Small intestine (tissue), 7 donors: ENCODE measurements around the gene C3orf38. TPM values are rescaled to one million over a fixed set of nuclear protein-coding genes. Genes with fewer than 3 reads are reported as not detected.
"Not testable (repeated sequence)": the region's sequence is repeated elsewhere in the genome, so short reads cannot be mapped to it uniquely, and the experiment has no call there.

Source experiments
- DNase-seq, 2 donors: peaks; one replicate each; pipeline versions ENCODE4 v3.0.0 to v3.0.0-alpha.2; 2013
- FAIRE-seq: peaks from 2 replicates; lab custom pipeline; 2012; peaks lifted over from hg19 to GRCh38; lab: Jason Lieb, UNC
- H3K27ac ChIP-seq, 3 donors: one replicate each; pipeline ENCODE4 v1.5.1; 2013; ENCODE audit warnings: low read length in 2 of 3, mild to moderate bottlenecking in 2 of 3, control low read depth in 1 of 3, inconsistent platforms in 1 of 3, low read depth in 1 of 3, moderate library complexity in 1 of 3
- H3K27me3 ChIP-seq, 3 donors: one replicate each; pipeline ENCODE4 v1.6.1; 2013; ENCODE audit warnings: low read length in 3 of 3, inconsistent platforms in 1 of 3; ENCODE audit not compliant: control insufficient read depth in 3 of 3, insufficient read depth in 3 of 3
- H3K36me3 ChIP-seq, 3 donors: one replicate each; pipeline ENCODE4 v1.6.1; 2013; ENCODE audit warnings: low read length in 3 of 3, inconsistent platforms in 1 of 3, low read depth in 1 of 3, mild to moderate bottlenecking in 1 of 3, moderate library complexity in 1 of 3; ENCODE audit not compliant: control insufficient read depth in 3 of 3, insufficient read depth in 2 of 3
- H3K4me1 ChIP-seq, 3 donors: one replicate each; pipeline ENCODE4 v1.6.1; 2013; ENCODE audit warnings: low read length in 2 of 3, inconsistent platforms in 1 of 3, low read depth in 1 of 3, mild to moderate bottlenecking in 1 of 3, moderate library complexity in 1 of 3; ENCODE audit not compliant: control insufficient read depth in 3 of 3, insufficient read depth in 2 of 3
- H3K4me3 ChIP-seq, 3 donors: one replicate each; pipeline ENCODE4 v1.5.1; 2013; ENCODE audit warnings: low read length in 3 of 3, control low read depth in 1 of 3, inconsistent platforms in 1 of 3, low read depth in 1 of 3, mild to moderate bottlenecking in 1 of 3, moderate library complexity in 1 of 3
- H3K9me3 ChIP-seq, 2 donors: one replicate each; pipeline ENCODE4 v1.6.1; 2013; ENCODE audit warnings: low read depth in 1 of 2, low read length in 1 of 2; ENCODE audit not compliant: control insufficient read depth in 2 of 2, insufficient read depth in 1 of 2
- WGBS, 3 donors: extraction: QIAGEN DNeasy Blood & Tissue Kit; methylation state at CpG; one replicate each; pipeline ENCODE4 v1.1.7; 2013; 5-methylcytosine and 5-hydroxymethylcytosine counted together
- polyA plus RNA-seq, 4 donors: library from polyadenylated mRNA; stranded (reverse) in 3 of 4; unstranded in 1 of 4; fragments of 200-250 nt in 3 of 4; fragments of 120-200 nt in 1 of 4; gene quantifications; one replicate each; pipeline versions ENCODE4 v1.2.1 to v1.2.3, GENCODE V29; 2013
- donor health status: healthy with polysubstance abuse.
- donor health status: control.
- donor health status: control.
- donor health status: Bipolar disorder and iron deficiency.
- donor health status: healthy.

Gene C3orf38
- polyA plus RNA-seq, 4 donors = 7.8 to 18.7 (median 12.0) TPM

DNA sequence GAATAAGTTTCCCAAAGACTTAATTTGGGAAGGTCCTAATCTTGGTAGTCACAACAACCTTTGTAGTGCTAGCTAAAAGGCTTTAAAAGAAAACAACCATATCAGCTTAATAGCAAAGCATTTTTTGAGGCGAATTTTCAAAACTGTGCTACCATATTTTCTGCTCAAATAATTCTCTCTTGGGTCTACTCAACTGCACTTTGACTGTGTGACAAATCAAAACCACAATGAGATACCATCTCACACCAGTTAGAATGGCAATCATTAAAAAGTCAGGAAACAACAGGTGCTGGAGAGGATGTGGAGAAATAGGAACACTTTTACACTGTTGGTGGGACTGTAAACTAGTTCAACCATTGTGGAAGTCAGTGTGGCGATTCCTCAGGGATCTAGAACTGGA, 31.2 kb upstream of the C3orf38 start:
- not testable (repeated sequence) for H3K9me3 ChIP-seq, H3K27ac ChIP-seq, H3K4me1 ChIP-seq, H3K27me3 ChIP-seq, H3K4me3 ChIP-seq, FAIRE-seq, H3K36me3 ChIP-seq, DNase-seq
- 99 to 100% (median 100%) methylated on average over 1 of the region's 2 CpGs for WGBS, 3 donors

DNA sequence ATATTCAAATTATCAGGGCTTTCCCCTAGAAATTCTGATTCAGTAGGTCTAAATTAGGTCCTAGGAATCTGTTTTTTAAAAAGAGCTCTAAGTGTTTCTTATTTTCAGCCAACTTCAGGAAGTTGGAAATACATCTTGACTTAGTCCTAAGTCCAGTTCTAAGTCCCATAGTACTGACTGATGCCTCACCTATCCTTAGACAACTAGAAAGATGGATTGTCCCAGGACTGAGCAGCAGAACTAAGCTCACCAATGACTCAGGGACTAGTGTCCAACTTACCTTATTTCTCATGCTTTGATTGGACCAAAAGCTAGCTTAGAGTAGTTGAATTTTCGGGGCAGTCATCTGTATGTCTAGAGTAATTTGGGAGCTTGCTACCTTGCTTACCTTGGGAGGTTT, 26.2 kb upstream of the C3orf38 start:
- Histone ChIP-seq H3K27me3 (no peaks in the 10 kb centered on the region), H3K36me3 (no peaks in the 10 kb centered on the region), H3K4me1 (no peaks in the 10 kb centered on the region), H3K27ac (no peak overlapping the region), H3K9me3 (no peaks in the 10 kb centered on the region), H3K4me3 (no peak overlapping the region)
- 86 to 100% (median 97%) methylated on average over 1 of the region's 1 CpG for WGBS, 3 donors
- DNase-seq = peak; percentile 13 to 77
- FAIRE-seq = no peak

DNA sequence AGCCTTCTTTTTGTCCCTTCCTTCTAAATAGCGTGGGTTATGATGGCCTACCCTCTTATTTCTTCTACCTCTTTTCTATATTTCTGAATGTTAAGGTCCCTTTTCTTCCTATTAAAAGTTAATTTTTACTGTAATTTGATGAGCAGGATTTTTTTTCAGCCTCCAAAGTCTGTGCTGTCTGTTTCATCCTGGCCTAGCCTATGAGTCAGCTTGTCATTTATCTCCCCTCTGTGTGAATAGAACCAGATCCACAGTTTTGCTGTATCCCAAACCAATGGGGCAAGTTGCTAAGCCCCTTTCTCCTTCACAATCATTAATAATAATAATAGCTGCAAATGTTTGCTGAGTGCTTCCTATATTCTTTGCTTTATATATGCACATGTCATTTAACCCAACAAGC, 18.1 kb upstream of the C3orf38 start:
- Histone ChIP-seq H3K4me1 (no peaks in the 10 kb centered on the region), H3K36me3 (peaks cover 0 to 4% (median 0%) of the 10 kb centered on the region in 3 donors), H3K4me3 (no peak overlapping the region), H3K27me3 (no peaks in the 10 kb centered on the region), H3K9me3 (no peaks in the 10 kb centered on the region), H3K27ac (no peak overlapping the region)
- 92 to 94% (median 92%) methylated on average over 1 of the region's 1 CpG for WGBS, 3 donors
- no peak for DNase-seq
- no peak for FAIRE-seq

DNA sequence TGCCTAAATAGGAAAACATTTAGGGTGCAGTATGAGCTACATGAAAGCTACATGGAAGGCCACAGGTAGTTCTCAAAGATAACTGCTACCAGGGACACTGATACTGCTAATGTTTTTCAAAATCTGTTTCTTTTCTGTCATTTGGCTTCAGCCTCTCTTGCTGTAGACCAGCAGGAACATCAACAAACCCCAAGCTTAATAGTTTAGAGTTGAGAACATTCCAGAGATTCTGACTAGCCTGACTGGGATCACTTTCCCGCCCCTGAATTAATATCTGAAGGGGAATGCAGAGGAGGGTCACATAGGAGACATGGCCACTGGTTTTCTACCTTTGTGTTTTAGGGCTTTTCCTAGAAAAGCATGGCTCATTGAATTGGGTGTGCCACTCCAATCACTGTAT, 16.9 kb upstream of the C3orf38 start:
- H3K9me3 ChIP-seq = no peaks in the 10 kb centered on the region
- FAIRE-seq = no peak
- H3K27me3 ChIP-seq = no peaks in the 10 kb centered on the region
- 73 to 97% (median 96%) methylated on average over 1 of the region's 1 CpG for WGBS, 3 donors
- H3K27ac ChIP-seq = no peak overlapping the region
- no peak for DNase-seq
- no peak overlapping the region for H3K4me3 ChIP-seq
- no peaks in the 10 kb centered on the region for H3K4me1 ChIP-seq
- peaks cover 0 to 7% (median 0%) of the 10 kb centered on the region in 3 donors for H3K36me3 ChIP-seq

DNA sequence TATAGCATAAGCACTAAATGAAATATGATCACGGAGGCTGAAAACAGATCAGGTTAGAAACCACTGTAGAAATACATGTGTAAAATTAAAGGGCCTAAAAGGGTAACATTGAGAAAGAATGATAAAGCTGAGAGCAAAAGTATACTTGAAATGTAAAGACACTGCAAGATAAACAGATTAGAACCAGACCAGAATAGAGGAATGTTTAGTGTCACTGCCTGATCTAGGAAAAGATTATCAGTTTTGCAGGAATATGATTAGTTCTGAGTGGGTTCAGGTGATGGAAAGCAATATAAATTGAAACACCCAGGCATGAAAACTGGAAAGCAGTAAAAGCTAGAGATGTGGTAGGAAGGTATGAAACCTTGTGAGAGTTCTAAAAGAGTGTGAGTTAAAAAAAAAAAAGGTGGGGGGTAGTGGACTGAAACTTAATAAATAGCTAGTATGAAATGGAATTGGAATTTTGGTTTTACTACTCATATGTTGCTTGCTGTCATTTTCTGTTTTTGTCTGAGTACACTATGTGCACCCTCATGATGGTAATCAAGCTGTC, 16.0 kb upstream of the C3orf38 start:
- WGBS, 3 donors = 39 to 45% (median 39%) methylated on average over 1 of the region's 1 CpG
- DNase-seq = no peak

DNA sequence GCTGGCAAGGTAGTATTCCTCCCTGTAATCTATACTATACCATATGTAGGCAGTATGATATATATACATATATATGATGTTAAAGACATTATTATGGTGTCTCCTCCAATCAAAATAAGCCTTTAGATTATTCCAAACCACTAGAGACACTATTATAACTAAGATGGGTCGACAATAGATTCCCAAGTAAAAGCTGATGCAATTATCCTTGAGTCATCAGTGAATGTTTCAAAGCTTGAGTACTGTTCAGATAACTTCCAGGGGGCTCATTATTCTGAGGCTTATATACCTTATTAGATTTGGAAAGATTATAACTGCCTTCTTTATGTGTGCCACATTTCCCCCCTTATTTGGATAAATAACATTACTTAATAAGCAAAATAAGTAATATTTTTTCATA, 11.9 kb upstream of the C3orf38 start:
- H3K36me3 ChIP-seq = peaks cover 0 to 3% (median 2%) of the 10 kb centered on the region in 3 donors
- 85 to 90% (median 87%) methylated on average over 1 of the region's 1 CpG for WGBS, 3 donors

More for the DNA sequence above, 16.0 kb upstream of the C3orf38 start:
- Histone ChIP-seq H3K27me3 (no peaks in the 10 kb centered on the region), H3K36me3 (peaks cover 0 to 7% (median 0%) of the 10 kb centered on the region in 3 donors), H3K9me3 (no peaks in the 10 kb centered on the region), H3K4me3 (no peak overlapping the region), H3K4me1 (no peaks in the 10 kb centered on the region), H3K27ac (no peak overlapping the region)
- FAIRE-seq = no peak

DNA sequence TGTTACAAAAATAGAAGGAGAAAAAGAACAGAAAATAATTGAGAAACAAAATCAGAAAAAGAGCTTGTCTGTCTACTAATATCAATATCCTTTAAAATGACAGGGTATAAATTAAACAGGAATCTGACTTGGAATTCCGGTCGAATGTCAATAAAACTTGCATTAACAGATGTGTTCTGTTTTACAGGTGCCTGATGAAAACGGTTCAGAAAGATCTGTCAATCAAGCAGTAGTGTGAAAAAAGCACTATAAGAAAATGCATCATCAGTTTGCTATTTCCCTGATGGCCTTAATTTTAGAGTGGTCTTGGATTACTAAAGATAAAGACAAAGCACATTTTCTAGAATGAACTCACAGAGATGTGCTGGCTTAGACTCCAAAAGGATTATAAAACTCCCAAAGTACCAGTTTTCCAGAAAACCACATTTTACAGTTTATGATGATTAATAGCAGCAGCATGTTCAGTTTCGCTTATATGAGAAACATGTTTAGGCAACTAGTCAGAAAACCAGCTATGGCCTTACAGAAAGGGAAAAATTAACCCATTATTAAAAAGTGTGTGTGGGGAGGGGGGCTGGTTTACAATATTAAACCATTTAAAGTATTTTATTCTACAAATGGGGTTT, 8.2 kb upstream of the C3orf38 start:
- 28 to 55% (median 44%) methylated on average over 4 of the region's 4 CpGs for WGBS, 3 donors
- no peaks in the 10 kb centered on the region for H3K9me3 ChIP-seq
- peaks cover 0 to 3% (median 2%) of the 10 kb centered on the region in 3 donors for H3K36me3 ChIP-seq
- DNase-seq (no peak), FAIRE-seq (no peak)
- no peak overlapping the region for H3K4me3 ChIP-seq
- H3K27ac ChIP-seq = no peak overlapping the region
- H3K27me3 ChIP-seq = no peaks in the 10 kb centered on the region
- no peaks in the 10 kb centered on the region for H3K4me1 ChIP-seq

More for the DNA sequence above, 11.9 kb upstream of the C3orf38 start:
- H3K9me3 ChIP-seq = no peaks in the 10 kb centered on the region
- H3K27me3 ChIP-seq = no peaks in the 10 kb centered on the region
- FAIRE-seq (no peak), DNase-seq (no peak)
- no peak overlapping the region for H3K27ac ChIP-seq
- H3K4me1 ChIP-seq = no peaks in the 10 kb centered on the region
- H3K4me3 ChIP-seq = no peak overlapping the region

DNA sequence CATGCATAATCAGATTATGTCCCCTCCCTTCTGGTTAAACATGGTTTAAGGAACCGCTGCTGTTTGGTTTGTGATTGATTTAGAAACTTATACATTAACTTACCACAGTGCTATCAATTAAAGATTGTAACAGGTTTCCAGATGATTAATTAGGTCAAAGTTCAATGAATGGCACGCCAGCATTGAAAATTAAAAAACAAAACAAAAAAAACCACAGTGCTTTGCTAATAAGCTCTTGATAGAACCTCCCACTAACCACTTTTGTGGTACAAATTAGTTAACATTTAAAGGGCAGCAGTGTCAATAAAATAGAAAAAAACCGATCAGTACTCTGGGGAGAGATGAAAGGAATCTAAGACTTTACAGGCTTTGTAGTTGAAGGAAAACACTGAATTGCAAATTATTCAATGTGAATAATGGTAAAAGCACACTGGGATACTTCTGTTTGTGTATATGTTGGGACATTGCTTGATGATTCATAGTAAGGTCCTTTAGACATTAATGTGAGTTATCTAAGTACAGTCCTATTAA, 7.6 kb upstream of the C3orf38 start:
- WGBS, 3 donors = 2 to 51% (median 10%) methylated on average over 3 of the region's 3 CpGs
- peak in 1 of 2 donors; percentile 58 for DNase-seq
- peaks cover 0 to 2% (median 0%) of the 10 kb centered on the region in 3 donors for H3K36me3 ChIP-seq

More for the DNA sequence above, 7.6 kb upstream of the C3orf38 start:
- no peak overlapping the region for H3K4me3 ChIP-seq
- peak; percentile 71 for FAIRE-seq
- no peaks in the 10 kb centered on the region for H3K4me1 ChIP-seq
- H3K27ac ChIP-seq = no peak overlapping the region
- H3K27me3 ChIP-seq = no peaks in the 10 kb centered on the region
- H3K9me3 ChIP-seq = no peaks in the 10 kb centered on the region
